ENCODE results near the gene AGBL5. TPM values are rescaled to one million over a fixed set of nuclear protein-coding genes. Genes with fewer than 3 reads are reported as not detected.

The AGBL5 gene
- total and polyA plus RNA-seq, 9 of the 15 experiments (the other 6 are each of a cell fraction or from before 2014, with no cell fraction given) = 3.3 to 52.7 (median 26.2) TPM

DNA sequence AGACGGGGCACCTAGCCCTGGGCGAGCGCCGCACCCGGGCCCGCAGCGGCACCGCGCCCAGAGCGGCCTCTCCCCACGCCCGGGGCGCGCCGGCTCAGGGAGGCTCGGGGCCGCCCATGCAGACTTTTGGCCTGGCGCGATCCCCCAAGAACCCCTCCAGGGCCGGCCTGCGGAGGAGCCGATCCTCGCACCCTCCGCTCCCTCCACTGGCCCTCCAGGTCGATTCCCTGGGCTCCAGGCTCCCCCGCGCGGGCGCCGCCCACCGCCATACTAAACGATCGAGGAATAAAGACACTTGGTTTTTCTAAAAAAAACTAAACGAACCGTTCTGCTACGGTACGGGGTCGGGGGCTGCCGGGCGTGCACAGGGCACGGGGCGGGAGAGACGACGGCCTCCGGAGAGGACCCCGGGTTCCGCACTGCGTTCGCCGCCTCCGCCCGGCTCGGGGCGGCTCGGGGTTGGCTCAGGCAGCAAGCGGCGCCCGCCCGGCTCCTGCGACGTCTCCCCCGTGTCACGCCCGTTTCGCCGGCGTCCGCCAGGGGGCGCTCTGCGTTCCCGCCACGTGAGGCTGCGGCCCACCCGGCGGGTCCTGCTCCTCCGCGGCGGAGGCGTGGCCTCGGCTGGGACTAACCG lies 34.7 kb downstream of the AGBL5 start (continued):
- TF ChIP-seq ZNF121 (CRISPR knock-in tag; conservative IDR thresholded peaks at IDR 0.05) = no peak
- peak; percentile 62 for TF ChIP-seq JUND (IDR thresholded peaks at IDR 0.05; ENCODE audit: borderline replicate concordance, low read depth, low read length)
- no peak; the same call in 2 of the 3 replicates for TF ChIP-seq JUND (tag; IDR thresholded peaks at IDR 0.05; ENCODE audit: borderline replicate concordance, low read depth, low read length)
- no peak for TF ChIP-seq BCOR (IDR thresholded peaks at IDR 0.05)
- no peak for TF ChIP-seq U2AF2 (optimal IDR thresholded peaks at IDR 0.05; ENCODE audit: low read depth, low read length)
- peak; percentile 95 for TF ChIP-seq MYC (IDR thresholded peaks at IDR 0.05; ENCODE audit: low read depth, low read length)
- TF ChIP-seq MYC (CRISPR knock-in tag; IDR thresholded peaks at IDR 0.05; ENCODE audit: borderline replicate concordance, low read depth) = no peak
- TF ChIP-seq ZNF133 (CRISPR knock-in tag; IDR thresholded peaks at IDR 0.05) = no peak
- TF ChIP-seq NFXL1 (CRISPR knock-in tag; IDR thresholded peaks at IDR 0.05) = no peak
- TF ChIP-seq ZNF431 (CRISPR knock-in tag; IDR thresholded peaks at IDR 0.05) = no peak
- TF ChIP-seq, protein P1, sequence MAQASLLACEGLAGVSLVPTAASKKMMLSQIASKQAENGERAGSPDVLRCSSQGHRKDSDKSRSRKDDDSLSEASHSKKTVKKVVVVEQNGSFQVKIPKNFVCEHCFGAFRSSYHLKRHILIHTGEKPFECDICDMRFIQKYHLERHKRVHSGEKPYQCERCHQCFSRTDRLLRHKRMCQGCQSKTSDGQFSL (CRISPR knock-in tag; IDR thresholded peaks at IDR 0.05) = peak; percentile 30; the same call in 1 of the 2 replicates
- TF ChIP-seq, protein P1 (tag; IDR thresholded peaks at IDR 0.05) = no peak
- peak; percentile 22 for TF ChIP-seq RBBP5 (IDR thresholded peaks at IDR 0.05; ENCODE audit: borderline replicate concordance, insufficient read depth, low read length, poor library complexity, severe bottlenecking)
- TF ChIP-seq CCNT2 (IDR thresholded peaks at IDR 0.05; ENCODE audit: borderline replicate concordance, extremely low read depth, insufficient read length, low read depth, low read length) = peak; percentile 94
- TF ChIP-seq, protein P2, sequence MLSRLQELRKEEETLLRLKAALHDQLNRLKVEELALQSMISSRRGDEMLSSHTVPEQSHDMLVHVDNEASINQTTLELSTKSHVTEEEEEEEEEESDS (CRISPR knock-in tag; IDR thresholded peaks at IDR 0.05) = no peak
- TF ChIP-seq, protein P3, sequence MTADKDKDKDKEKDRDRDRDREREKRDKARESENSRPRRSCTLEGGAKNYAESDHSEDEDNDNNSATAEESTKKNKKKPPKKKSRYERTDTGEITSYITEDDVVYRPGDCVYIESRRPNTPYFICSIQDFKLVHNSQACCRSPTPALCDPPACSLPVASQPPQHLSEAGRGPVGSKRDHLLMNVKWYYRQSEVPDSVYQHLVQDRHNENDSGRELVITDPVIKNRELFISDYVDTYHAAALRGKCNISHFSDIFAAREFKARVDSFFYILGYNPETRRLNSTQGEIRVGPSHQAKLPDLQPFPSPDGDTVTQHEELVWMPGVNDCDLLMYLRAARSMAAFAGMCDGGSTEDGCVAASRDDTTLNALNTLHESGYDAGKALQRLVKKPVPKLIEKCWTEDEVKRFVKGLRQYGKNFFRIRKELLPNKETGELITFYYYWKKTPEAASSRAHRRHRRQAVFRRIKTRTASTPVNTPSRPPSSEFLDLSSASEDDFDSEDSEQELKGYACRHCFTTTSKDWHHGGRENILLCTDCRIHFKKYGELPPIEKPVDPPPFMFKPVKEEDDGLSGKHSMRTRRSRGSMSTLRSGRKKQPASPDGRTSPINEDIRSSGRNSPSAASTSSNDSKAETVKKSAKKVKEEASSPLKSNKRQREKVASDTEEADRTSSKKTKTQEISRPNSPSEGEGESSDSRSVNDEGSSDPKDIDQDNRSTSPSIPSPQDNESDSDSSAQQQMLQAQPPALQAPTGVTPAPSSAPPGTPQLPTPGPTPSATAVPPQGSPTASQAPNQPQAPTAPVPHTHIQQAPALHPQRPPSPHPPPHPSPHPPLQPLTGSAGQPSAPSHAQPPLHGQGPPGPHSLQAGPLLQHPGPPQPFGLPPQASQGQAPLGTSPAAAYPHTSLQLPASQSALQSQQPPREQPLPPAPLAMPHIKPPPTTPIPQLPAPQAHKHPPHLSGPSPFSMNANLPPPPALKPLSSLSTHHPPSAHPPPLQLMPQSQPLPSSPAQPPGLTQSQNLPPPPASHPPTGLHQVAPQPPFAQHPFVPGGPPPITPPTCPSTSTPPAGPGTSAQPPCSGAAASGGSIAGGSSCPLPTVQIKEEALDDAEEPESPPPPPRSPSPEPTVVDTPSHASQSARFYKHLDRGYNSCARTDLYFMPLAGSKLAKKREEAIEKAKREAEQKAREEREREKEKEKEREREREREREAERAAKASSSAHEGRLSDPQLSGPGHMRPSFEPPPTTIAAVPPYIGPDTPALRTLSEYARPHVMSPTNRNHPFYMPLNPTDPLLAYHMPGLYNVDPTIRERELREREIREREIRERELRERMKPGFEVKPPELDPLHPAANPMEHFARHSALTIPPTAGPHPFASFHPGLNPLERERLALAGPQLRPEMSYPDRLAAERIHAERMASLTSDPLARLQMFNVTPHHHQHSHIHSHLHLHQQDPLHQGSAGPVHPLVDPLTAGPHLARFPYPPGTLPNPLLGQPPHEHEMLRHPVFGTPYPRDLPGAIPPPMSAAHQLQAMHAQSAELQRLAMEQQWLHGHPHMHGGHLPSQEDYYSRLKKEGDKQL (CRISPR knock-in tag; IDR thresholded peaks at IDR 0.05; ENCODE audit: borderline replicate concordance) = no peak
- TF ChIP-seq PCBP1 (IDR thresholded peaks at IDR 0.05; ENCODE audit: low read depth, low read length, poor library complexity, severe bottlenecking) = peak; percentile 23
- peak; percentile 97 for TF ChIP-seq ZBTB7A (IDR thresholded peaks at IDR 0.05; ENCODE audit: borderline replicate concordance, control insufficient read depth, low read depth, low read length)
- no peak for TF ChIP-seq PHB2 (IDR thresholded peaks at IDR 0.05; ENCODE audit: low read depth)
- TF ChIP-seq KLF6 (CRISPR knock-in tag; IDR thresholded peaks at IDR 0.05; ENCODE audit: borderline replicate concordance) = peak; percentile 23; the same call in 1 of the 2 replicates
- no peak for TF ChIP-seq KAT7 (CRISPR knock-in tag; IDR thresholded peaks at IDR 0.05; ENCODE audit: borderline replicate concordance)
- TF ChIP-seq DPF2 (IDR thresholded peaks at IDR 0.05) = no peak
